BJ (cell line): Measurements from ENCODE around the gene ATP1A1. TPM values are rescaled to one million over a fixed set of nuclear protein-coding genes. Genes with fewer than 3 reads are reported as not detected.

Source experiments
- CTCF ChIA-PET: fragments of 350-600 bp; formaldehyde crosslinking; extraction: SDS; loops from one replicate; lab custom pipeline; 2021; ENCODE audit warnings: antibody characterized with exemption, inconsistent platforms; lab: Yijun Ruan, JAX
- POLR2A ChIA-PET: fragments of 300-600 bp; sonication (Branson Sonifier 250); formaldehyde crosslinking; extraction: SDS; loops from one replicate; lab custom pipeline; 2021; ENCODE audit warnings: antibody characterized with exemption; lab: Charles Lee
- DNase-seq: peaks from one replicate; pipeline ENCODE4 v3.0.0-alpha.2; 2011; ENCODE audit warnings: low read depth
- H3K27me3 ChIP-seq: 2 replicates; pipeline ENCODE4 v1.6.0; 2011; ENCODE audit warnings: low read length; ENCODE audit not compliant: control insufficient read depth, insufficient read depth
- H3K36me3 ChIP-seq: 2 replicates; pipeline ENCODE4 v1.5.1; 2011; ENCODE audit warnings: low read length; ENCODE audit not compliant: control insufficient read depth, insufficient read depth
- H3K4me3 ChIP-seq: 2 replicates; pipeline ENCODE4 v1.5.1; 2011; ENCODE audit warnings: low read depth, mild to moderate bottlenecking, control low read depth, low read length
- CTCF ChIP-seq: IDR thresholded peaks from 2 replicates; pipeline ENCODE4 v1.5.1; 2011; ENCODE audit warnings: low read depth, mild to moderate bottlenecking, control low read depth, inconsistent platforms, low read length, moderate library complexity; ENCODE audit not compliant: insufficient read depth
- polyA plus RNA-seq: library from polyadenylated mRNA; depleted of rRNA; stranded (reverse); fragments of >200 nt; gene quantifications from 2 replicates; pipeline ENCODE4 v1.2.3, GENCODE V29; 2011

The ATP1A1 gene
- polyA plus RNA-seq, 1 experiment, result 392 TPM

GRCh38 chr1:116380499-116381242 lies 7.6 kb downstream of the ATP1A1 start:
- no peak overlapping the region for H3K4me3 ChIP-seq
- ChIA-PET POLR2A (no interaction called here), CTCF (interaction anchor here (0.6 to 1.2 kb wide), 6 partner anchors 10 to 523 kb away, joined by 3 to 5 read pairs (median 4); no protein-coding TSS in a partner anchor)
- DNase-seq, result no peak
- no peak for TF ChIP-seq CTCF
- H3K27me3 ChIP-seq, result no peaks in the 10 kb centered on the region
- peaks cover 1% of the 10 kb centered on the region; the same call in 1 of the 2 replicates for H3K36me3 ChIP-seq

GRCh38 chr1:116382321-116382720 lies 9.3 kb downstream of the ATP1A1 start:
- ChIA-PET POLR2A (interaction anchor here (0.7 kb wide), 1 partner anchor 10 kb away, joined by 3 read pairs; no protein-coding TSS in a partner anchor), CTCF (interaction anchor here (0.9 kb wide), 1 partner anchor 252 kb away, joined by 3 read pairs; no protein-coding TSS in a partner anchor)
- H3K36me3 ChIP-seq, result peaks cover 1% of the 10 kb centered on the region; the same call in 1 of the 2 replicates
- no peak for TF ChIP-seq CTCF
- no peaks in the 10 kb centered on the region for H3K27me3 ChIP-seq
- H3K4me3 ChIP-seq, result no peak overlapping the region
- DNase-seq, result no peak

GRCh38 chr1:116382857-116383483 lies 9.9 kb downstream of the ATP1A1 start:
- TF ChIP-seq CTCF, result no peak
- ChIA-PET POLR2A (interaction anchor here (0.6 kb wide), 1 partner anchor 18 kb away, joined by 5 read pairs; no protein-coding TSS in a partner anchor), CTCF (interaction anchor here (0.9 to 1.5 kb wide), 3 partner anchors 23 to 252 kb away, joined by 3 to 5 read pairs (median 3); no protein-coding TSS in a partner anchor)
- Histone ChIP-seq H3K36me3 (peaks cover 4% of the 10 kb centered on the region), H3K27me3 (no peaks in the 10 kb centered on the region), H3K4me3 (no peak overlapping the region)
- no peak for DNase-seq

- CTCF ChIA-PET, result interaction anchor here (1.2 kb wide), 1 partner anchor 247 kb away, joined by 4 read pairs; no protein-coding TSS in a partner anchor
- Histone ChIP-seq H3K36me3 (peaks cover 21% of the 10 kb centered on the region), H3K27me3 (no peaks in the 10 kb centered on the region), H3K4me3 (no peak overlapping the region)
- POLR2A ChIA-PET, result interaction anchor here (0.6 kb wide), 1 partner anchor 10 kb away, joined by 5 read pairs; no protein-coding TSS in a partner anchor
- TF ChIP-seq CTCF, result no peak
- DNase-seq, result no peak
These were observed 13.0 kb downstream of the ATP1A1 start for GRCh38 chr1:116386042-116386441.

GRCh38 chr1:116387551-116387950 lies 14.5 kb downstream of the ATP1A1 start:
- no peaks in the 10 kb centered on the region for H3K27me3 ChIP-seq
- no peak for TF ChIP-seq CTCF
- no peak overlapping the region for H3K4me3 ChIP-seq
- ChIA-PET CTCF (interaction anchor here (1.2 kb wide), 1 partner anchor 9 kb away, joined by 3 read pairs; no protein-coding TSS in a partner anchor), POLR2A (no interaction called here)
- no peak for DNase-seq
- H3K36me3 ChIP-seq, result peaks cover 23% of the 10 kb centered on the region
